Measurements from ENCODE around the gene ZMYND8.

ZMYND8 gene

DNA sequence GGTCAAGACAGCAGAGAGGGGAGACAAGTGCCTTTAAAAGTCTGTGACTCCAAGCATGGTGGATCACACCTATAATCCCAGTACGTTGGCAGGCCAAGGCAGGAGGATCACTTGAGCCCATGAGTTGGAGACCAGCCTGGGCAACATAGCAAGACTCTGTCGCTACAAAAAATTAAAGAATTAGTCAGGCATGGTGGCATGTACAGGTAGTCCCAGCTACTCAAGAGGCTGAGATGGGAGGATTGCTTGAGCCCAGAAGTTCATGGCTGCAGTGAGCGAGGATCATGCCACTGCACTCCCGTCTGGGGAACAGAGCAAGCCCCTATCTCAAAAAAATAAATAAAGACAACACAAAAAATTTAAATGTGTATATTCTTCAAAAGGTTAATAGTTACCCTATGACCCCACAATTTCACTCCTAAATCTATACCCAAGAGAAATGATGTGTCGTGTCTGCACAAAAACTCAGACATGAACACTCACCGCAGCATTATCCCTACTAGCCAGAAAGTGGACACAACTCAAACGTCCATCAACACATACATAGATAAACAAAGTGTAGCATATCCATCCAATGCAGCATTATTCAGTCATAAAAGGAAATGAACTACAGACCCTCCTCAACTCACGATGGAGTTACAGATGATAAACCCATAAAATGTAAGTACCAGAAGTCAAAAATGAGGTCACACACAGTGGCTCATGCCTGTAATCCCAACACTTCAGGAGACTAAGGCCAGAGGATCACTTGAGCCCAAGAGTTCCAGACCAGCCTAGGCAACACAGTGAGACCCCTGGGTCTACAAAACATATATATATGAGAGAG is 23.9 kb downstream of the ZMYND8 start:
- FAIRE-seq: no peak

GRCh38 chr20:47330933-47331708 is 25.4 kb downstream of the ZMYND8 start:
- FAIRE-seq: no peak

GRCh38 chr20:47330071-47330470 is 26.4 kb downstream of the ZMYND8 start:
- FAIRE-seq: no peak

GRCh38 chr20:47328129-47328528 is 28.4 kb downstream of the ZMYND8 start:
- no peak for FAIRE-seq

- FAIRE-seq: no peak
Measured at GRCh38 chr20:47327711-47328110, 28.8 kb downstream of the ZMYND8 start.

DNA sequence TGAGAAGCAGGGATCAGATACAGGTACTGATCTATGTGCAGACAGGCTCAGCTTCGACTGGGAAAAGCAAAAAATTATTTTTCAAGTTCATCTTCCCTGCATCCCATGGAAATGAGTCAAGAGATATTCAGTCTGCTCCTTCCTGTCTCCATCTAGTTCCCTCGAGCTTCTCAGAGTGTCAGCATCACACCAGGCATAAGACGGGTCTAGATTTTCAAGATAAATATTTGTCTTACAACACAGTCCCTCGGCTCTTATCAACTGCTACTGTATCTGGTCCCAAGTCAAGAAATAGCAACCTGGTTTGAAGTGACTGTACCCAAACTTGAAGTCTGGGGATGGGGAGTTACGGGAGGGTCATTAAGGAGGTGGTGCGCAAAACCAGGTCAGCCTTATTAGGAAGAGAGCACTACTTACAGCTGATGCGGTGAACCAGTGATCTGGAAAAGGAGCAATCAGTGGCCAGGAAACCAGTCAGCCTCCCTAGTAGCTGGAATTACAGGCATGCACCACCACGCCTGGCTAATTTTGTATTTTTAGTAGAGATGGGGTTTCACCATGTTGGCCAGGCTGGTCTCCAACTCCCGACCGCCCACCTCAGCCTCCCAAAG is 29.7 kb downstream of the ZMYND8 start:
- FAIRE-seq: no peak

GRCh38 chr20:47325242-47325641 is 31.3 kb downstream of the ZMYND8 start:
- no peak for FAIRE-seq

- FAIRE-seq: no peak
Measured at GRCh38 chr20:47320990-47321805, 35.3 kb downstream of the ZMYND8 start.

- FAIRE-seq: no peak
Measured at GRCh38 chr20:47319517-47320252, 36.8 kb downstream of the ZMYND8 start.

DNA sequence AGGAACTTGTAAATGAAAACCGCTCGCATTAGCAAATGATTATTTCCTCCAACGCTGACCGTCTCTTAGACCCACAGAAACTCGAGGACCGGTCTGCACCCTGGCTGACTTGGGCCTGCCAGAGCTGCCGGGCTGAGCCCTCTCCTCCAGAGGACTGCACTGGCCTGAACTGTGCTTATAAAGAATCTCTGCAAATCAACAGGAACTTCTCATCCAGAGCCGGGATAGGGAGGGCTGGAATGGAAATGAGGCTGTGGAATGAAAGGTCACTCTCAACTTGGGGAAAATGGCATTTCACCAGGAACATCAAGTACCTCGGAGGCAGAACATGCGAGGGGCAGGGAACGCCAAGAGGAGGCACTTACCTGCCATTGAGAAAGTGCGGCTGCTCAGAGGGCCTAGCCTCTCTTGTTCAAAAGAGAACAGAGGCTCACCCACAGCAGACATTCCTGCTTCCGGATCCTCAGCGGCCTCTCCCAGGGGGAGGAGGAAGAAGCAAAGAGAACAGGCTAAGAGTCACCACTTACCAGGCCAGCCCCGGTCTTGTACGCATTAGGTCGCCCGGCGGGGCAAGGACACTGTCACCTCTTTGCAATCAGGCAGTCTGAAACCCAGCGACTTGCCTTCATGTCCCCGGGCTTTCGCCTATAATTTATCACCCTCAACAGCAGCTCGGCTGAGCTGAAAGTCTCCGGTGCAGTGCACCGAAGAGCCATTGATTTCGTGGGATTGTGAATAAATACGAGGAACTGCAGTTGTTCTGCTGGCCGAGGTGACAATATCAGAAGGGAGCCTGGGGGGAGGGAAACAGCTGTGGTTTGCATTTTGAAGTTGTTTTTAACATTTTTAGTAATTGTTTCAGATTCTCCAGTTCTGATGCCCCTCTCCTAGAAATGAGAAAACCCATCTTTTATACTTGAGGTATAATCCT is 37.6 kb downstream of the ZMYND8 start:
- FAIRE-seq: no peak

DNA sequence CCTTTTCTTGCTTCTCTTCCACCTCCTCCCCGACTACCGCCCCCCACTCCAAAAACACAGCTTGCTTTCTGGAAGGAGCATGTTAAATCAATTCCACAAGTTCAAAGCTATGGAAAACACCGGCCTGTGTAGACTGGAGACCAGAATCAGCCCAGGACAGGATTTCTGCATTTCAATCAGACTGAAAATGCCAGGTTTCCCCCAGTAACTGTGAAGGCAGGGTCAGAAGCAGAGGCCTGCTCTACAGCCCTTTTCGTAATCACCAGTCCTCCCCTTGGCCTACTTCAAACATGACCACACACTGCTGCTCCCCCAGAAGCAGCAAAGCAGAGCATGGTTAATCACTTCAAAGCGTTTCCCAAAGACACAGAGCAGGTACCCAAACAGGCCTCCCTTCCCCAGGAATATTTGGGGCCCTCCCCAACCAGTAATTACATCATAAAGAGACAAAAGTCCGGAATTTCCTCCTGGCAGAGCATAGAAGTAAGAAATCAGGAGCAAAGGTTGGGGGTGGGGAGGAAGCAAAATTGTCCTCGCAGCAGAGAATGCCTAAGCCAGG is 38.4 kb downstream of the ZMYND8 start:
- no peak for FAIRE-seq

DNA sequence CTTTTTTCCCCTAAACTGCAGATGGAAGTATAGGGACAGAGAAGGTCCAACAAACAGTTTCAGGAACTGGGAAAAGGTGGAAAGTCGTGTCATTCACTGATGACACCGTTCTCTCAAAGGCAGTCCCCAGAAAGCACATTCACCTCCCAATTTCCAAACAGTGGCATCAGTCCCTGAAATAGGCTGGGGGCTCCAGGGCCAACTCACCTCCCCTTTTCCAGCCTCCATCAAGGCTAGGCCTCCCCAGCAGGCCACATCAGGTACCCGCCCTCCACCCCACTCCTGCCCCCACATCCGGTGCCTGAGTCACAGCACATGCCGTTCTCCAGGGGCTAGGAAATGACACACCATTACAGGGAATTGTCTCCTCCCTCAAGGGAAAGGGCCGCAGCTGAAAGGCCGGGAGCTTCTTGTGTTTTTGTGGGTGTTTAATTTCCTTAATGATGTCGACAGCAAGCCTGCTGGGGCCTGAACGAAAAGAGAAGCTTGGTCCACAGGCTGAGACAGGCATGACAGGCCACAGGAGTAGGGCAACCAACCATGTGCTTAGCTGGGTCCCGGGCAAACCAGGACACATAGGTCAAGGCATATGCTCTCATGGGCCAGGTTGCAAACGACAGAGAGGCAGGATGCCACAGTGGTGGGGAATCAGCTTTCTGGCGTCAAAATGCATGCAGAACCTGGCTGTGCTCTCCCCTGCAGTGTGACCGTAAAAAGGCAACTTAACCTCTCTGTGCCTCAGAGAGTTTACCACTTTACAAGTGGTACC is 39.2 kb downstream of the ZMYND8 start:
- no peak for FAIRE-seq

- no peak for FAIRE-seq
Measured at GRCh38 chr20:47316776-47317126, 39.7 kb downstream of the ZMYND8 start.

DNA sequence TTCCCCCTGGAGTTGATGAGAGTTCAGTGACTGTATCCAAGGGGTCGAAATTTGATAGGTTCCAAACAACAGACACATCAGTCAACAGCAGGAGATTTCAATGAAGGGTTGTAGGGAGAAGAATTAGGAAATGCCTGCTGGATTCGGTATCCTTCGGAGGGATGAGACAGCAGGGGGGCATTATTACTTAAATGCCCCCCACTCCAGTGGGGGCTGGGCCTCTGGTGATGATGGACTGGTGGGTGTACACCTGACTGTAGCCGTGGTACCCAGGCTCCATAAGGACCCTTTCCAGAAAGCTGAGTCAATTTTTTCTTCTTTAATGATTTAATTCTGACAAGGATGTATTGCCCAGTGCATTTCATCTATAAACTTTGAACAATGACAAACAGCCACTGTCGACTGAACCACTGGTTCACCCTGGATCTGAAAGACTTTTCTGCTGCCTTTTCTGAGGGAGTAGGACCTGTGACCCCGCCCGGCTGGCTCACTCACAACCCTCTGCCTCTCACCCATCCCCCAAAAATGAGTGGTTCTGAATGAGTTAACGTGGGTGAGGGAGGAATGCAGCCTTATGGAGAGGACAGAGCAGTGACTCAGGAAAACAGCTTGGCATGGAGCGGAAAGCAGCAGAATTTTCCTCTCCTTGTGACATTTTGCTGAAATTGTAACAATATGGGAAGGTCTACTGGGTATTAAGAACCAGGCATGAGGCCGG is 41.0 kb downstream of the ZMYND8 start:
- no peak for FAIRE-seq

- FAIRE-seq: no peak
Measured at GRCh38 chr20:47314647-47315338, 41.7 kb downstream of the ZMYND8 start.

DNA sequence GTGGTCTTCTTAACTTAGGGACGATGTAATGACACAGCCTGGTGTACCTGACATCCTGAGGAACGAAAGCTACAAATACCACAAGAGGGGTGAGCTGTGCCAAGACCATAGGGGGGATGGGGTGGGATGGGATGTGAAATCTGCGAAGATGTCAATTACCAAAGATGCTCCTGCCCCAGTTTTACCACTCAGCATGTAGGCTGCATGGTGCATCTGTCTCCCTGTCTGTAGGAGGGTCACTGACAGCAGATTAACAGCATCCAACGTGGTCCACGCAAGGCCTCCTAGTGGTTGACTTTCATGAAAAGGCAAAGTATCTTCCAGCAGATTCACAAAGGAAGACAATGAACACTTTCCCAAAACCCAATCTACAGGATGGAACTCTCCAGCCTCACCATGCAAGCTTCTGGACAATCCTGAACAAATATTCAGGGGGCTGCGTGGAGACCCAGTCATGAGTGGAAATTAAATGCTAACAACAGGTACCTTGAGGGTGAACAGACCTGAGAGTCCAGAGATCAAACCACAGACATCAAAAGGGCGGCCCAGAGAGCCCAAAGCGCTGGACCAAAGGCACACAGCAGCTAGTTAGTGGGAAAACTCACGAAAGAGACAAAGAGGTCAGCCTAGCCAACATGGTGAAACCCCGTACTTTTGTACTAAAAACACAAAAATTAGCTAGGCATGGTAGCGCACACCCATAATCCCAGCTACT is 44.4 kb downstream of the ZMYND8 start:
- FAIRE-seq: no peak

DNA sequence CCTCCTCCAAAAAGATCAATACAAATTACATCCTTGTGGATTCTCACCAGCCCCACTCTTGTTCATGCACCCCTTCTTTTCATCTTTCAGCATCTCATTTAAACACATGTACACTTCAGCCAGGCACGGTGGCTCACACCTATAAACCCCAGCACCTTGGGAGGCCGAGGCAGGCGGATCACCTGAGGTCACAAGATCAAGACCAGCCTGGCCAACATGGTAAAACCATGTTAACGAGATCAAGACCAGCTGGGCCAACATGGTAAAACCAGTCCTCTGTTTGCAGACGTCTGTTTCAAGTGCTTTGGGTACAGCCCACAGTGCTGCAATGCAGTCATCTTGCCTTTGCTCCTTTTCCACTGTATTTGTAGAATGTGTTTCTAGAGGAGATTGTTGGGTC is 45.3 kb downstream of the ZMYND8 start:
- no peak for FAIRE-seq

- no peak for FAIRE-seq
Measured at GRCh38 chr20:47310729-47311128, 45.8 kb downstream of the ZMYND8 start.

All from colon (tissue), 2 donors.